LNCAP (cell line): ENCODE results near the gene GCHFR.

Experiments
- CTCF ChIP-seq: fragments of 450-650 bp; IDR thresholded peaks from 2 replicates; pipeline ENCODE4 v1.5.1; 2017; ENCODE audit warnings: mild to moderate bottlenecking

GCHFR gene

GRCh38 chr15:40731034-40731433 lies 32.8 kb upstream of the GCHFR start:
- no peak for TF ChIP-seq CTCF

GRCh38 chr15:40736575-40736974 lies 27.3 kb upstream of the GCHFR start:
- no peak for TF ChIP-seq CTCF

GRCh38 chr15:40737048-40737447 lies 26.8 kb upstream of the GCHFR start:
- no peak for TF ChIP-seq CTCF

GRCh38 chr15:40739047-40739446 lies 24.8 kb upstream of the GCHFR start:
- TF ChIP-seq CTCF, result no peak

- no peak; the same call in 1 of the 2 replicates for TF ChIP-seq CTCF
Measured at GRCh38 chr15:40739854-40740253, 24.0 kb upstream of the GCHFR start.

- TF ChIP-seq CTCF, result no peak
Measured at GRCh38 chr15:40743485-40743901, 20.4 kb upstream of the GCHFR start.

GRCh38 chr15:40743921-40744814 lies 19.7 kb upstream of the GCHFR start:
- TF ChIP-seq CTCF, result no peak

GRCh38 chr15:40744815-40745152 lies 19.1 kb upstream of the GCHFR start:
- TF ChIP-seq CTCF, result no peak
